Measurements from ENCODE around the gene PPDPF.
"Not testable (repeated sequence)": the region's sequence is repeated elsewhere in the genome, so short reads cannot be mapped to it uniquely, and the experiment has no call there.

DNA sequence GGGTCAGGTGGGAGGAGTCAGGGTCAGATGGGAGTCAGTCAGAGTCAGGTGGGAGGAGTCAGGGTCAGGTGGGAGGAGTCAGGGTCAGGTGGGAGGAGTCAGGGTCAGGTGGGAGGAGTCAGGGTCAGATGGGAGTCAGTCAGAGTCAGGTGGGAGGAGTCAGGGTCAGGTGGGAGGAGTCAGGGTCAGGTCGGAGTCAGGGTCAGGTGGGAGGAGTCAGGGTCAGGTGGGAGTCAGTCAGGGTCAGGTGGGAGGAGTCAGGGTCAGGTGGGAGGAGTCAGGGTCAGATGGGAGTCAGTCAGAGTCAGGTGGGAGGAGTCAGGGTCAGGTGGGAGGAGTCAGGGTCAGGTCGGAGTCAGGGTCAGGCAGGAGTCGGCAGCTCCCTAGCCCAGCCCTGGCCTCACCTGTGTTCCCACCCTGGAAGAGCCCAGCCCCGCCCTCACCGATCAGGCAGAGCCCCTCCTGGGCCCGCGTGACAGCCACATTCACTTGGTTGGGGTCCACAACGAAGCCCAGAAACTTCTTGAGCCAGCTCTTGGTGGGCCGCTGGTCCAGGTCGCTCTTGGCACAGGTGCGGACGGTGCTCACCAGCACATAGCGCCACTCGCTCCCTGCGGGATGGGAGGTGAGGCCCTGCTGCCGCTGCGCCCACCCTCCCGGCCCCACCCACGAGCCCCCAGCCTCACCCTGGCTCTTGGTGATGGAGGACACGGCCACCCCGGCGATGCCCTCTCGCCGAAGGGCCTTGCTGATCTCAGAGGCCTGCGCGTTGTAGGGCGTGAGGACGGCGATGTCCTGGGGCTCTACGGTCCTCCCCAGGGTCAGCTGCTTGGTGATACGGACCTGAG is 39.1 kb downstream of the PPDPF start:
- not testable (repeated sequence) for TF ChIP-seq MYC (IDR thresholded peaks at IDR 0.05; ENCODE audit: borderline replicate concordance, low read length); RCOR1 (IDR thresholded peaks at IDR 0.05; ENCODE audit: low read depth, low read length); NR3C1 (IDR thresholded peaks at IDR 0.05); TP53 (CRISPR knock-in tag; IDR thresholded peaks at IDR 0.05); RAD21 (conservative IDR thresholded peaks at IDR 0.05 in 1 of 2, IDR thresholded peaks at IDR 0.05 in 1 of 2)
- TF ChIP-seq, protein P1, sequence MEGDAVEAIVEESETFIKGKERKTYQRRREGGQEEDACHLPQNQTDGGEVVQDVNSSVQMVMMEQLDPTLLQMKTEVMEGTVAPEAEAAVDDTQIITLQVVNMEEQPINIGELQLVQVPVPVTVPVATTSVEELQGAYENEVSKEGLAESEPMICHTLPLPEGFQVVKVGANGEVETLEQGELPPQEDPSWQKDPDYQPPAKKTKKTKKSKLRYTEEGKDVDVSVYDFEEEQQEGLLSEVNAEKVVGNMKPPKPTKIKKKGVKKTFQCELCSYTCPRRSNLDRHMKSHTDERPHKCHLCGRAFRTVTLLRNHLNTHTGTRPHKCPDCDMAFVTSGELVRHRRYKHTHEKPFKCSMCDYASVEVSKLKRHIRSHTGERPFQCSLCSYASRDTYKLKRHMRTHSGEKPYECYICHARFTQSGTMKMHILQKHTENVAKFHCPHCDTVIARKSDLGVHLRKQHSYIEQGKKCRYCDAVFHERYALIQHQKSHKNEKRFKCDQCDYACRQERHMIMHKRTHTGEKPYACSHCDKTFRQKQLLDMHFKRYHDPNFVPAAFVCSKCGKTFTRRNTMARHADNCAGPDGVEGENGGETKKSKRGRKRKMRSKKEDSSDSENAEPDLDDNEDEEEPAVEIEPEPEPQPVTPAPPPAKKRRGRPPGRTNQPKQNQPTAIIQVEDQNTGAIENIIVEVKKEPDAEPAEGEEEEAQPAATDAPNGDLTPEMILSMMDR (IDR thresholded peaks at IDR 0.05), result not testable (repeated sequence)

Data from A549 (cell line).